GM10266 (cell line): Measurements from ENCODE around the gene MAML3.

Experiments used
- DNase-seq: peaks from one replicate; pipeline ENCODE4 v3.0.0; 2012; ENCODE audit errors: extremely low spot score
- TF ChIP-seq, protein P1 (sequence below): IDR thresholded peaks from 2 replicates; pipeline ENCODE4 v1.5.1; 2012; ENCODE audit warnings: mild to moderate bottlenecking, low read depth; ENCODE audit not compliant: control insufficient read depth, insufficient read depth; ENCODE audit errors: missing control alignments

The MAML3 gene

DNA sequence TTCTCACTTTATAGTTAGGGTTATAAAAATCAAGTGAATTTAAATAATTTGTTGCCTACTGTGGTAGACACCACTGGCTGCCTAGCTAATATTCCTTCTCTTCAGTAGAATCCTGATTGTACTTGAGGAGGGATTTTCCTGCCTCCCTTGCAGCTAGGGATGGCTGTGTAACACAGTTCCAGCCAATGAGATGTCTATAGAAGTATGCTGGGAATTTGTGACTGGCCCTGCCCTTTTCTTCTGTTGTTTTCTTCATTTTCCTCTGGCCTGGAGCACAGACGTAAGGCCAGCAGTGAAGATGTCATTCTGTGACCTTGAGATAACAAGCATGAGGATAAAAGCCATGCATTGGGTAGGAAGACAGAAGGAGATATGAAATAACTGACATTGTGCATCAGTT, 343.3 kb downstream of the MAML3 start:
- TF ChIP-seq, protein P1, sequence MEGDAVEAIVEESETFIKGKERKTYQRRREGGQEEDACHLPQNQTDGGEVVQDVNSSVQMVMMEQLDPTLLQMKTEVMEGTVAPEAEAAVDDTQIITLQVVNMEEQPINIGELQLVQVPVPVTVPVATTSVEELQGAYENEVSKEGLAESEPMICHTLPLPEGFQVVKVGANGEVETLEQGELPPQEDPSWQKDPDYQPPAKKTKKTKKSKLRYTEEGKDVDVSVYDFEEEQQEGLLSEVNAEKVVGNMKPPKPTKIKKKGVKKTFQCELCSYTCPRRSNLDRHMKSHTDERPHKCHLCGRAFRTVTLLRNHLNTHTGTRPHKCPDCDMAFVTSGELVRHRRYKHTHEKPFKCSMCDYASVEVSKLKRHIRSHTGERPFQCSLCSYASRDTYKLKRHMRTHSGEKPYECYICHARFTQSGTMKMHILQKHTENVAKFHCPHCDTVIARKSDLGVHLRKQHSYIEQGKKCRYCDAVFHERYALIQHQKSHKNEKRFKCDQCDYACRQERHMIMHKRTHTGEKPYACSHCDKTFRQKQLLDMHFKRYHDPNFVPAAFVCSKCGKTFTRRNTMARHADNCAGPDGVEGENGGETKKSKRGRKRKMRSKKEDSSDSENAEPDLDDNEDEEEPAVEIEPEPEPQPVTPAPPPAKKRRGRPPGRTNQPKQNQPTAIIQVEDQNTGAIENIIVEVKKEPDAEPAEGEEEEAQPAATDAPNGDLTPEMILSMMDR: no peak
- no peak for DNase-seq

DNA sequence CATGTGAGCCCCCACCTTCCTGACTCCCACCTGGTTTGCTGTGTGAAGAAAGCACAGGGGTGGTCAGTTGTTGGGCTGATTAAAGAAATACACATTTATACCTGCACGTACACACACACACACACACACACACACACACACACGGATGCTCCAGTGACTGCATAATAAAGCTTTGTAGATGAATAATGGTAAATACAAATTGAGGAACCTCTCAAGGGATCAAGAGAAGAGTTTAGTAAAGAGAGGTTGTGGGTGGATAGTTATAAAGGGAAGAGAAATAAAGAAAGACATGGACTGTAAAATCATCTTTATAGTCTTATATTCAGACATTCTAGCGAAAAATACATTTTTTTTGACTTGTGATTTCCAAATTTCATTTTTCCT, 344.2 kb downstream of the MAML3 start:
- TF ChIP-seq, protein P1: no peak
- no peak for DNase-seq

DNA sequence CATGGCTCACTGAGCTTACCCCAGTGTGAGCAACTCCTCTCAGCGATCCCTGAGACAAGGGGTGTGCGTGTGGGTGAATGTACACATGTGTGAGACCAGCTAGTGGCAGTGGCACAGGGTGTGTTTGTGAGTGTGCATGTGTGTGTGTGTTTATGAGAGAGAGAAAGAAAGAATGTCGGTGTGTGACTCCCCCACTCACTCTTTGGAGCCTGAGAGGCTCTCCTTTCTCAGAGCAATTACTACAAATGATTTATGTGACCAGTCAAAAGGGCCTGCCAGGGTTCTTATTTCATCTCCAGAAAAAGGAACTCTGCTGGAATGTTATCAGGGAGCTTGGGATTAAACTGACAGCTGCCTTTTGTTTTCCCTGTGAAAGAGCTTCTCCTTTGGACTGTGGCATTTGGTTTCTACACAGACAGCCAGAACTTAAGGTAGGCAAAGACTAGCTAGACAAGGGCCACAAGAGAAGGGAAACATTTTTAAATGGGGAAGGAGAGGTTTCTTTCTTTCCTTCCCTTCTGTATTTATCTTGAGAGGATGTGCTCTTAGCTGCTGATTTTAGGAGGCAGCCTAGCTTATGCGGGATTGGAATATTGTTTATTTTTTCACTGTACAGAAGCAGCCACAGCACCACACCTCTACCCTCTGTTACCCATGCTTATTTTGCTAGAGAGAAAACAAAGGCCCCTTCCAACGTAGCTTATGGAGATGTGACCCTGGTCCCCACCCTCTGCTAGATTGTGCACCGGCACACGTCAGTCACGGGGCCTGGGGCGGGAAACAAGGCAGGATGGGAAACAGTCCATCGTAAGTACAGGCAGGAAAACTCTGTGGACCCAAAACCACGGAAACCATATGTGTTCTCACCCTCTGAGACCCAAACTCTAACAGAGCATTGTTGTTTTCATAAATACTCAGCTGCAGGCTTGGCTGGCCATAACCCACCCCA, 344.9 kb downstream of the MAML3 start:
- DNase-seq: no peak
- TF ChIP-seq, protein P1: no peak

DNA sequence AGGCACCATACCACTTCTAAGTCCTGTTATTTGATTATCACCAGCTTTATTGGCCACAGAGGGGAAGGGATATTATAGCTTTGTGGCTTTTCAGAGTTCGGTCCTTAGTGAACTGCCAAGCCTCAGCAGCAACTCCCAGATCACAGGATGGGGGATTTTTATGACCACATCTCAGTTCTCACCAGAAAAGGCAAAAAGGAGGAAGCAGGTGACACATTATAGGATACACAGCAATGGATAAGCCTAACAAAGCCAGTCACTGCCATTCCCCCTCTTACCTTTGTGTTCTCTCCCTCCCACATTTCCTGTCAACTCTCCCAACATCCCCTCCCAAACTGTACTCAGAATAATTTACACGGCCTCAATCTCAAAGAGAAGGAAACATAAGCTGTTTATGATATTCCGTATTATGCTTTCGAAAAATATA, 345.6 kb downstream of the MAML3 start:
- no peak for DNase-seq
- TF ChIP-seq, protein P1: no peak

DNA sequence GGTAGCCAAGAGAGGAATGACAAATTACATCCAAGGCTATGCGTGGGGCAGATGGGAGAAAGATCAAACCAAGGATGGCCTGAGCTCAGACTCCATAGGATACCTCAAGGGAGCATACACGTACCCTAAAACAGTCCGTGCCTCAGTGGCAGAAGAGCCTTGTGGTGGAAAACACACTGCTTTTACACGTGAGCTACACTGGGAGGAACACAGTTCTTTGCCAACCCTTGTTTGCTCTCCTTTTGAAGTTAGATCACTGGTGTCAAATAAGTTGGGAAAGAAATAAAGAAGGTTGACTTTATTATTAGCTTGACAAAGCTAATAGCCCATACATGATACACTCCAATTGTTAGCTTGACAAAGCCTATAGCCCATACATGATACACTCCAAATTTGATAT, 346.5 kb downstream of the MAML3 start:
- TF ChIP-seq, protein P1: no peak
- no peak for DNase-seq

DNA sequence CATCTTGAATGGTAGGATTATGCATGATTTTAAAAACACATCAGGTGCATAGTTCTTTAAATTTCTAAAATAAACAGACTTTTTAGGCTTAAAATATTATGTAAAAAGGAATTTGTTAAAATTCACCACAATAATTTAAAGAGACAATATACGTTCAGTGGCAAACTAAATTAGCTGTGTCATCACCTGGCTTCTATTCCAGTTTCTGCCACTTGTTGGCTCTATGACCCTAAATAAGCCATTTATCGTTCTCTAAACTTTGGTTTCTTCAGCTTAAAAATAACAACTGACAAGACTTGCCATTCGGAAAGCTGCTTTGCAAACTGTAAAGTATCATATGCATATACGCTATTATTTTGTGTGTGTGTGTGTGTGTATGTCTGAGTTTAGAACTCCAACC, 347.1 kb downstream of the MAML3 start:
- no peak for DNase-seq

More for the DNA sequence above, 347.1 kb downstream of the MAML3 start:
- TF ChIP-seq, protein P1: no peak
